ENCODE measurements around the gene NTMT1. TPM values are rescaled to one million over a fixed set of nuclear protein-coding genes. Genes with fewer than 3 reads are reported as not detected.

Gene NTMT1
- total and polyA plus RNA-seq, 8 donors, result 1.7 to 68.4 (median 28.0) TPM

- 32 to 43% (median 35%) methylated on average over 17 to 20 of the region's 20 CpGs for WGBS, 5 donors
- no peak for DNase-seq
- intact Hi-C loops (cut with DNase I; ENCODE audit: low total_unique reads), result loop anchor here (10.0 kb wide), 1 partner anchor 70 kb away; no protein-coding TSS in a partner anchor
- H3K27me3 ChIP-seq, result peaks cover 0 to 8% (median 0%) of the 10 kb centered on the region in 3 donors
- H3K4me3 ChIP-seq, result no peak overlapping the region
- no peaks in the 10 kb centered on the region for H3K36me3 ChIP-seq
- H3K4me1 ChIP-seq, result peaks cover 0 to 14% (median 8%) of the 10 kb centered on the region in 4 donors
- no peaks in the 10 kb centered on the region for H3K9me3 ChIP-seq
- TF ChIP-seq POLR2AphosphoS5 (IDR thresholded peaks at IDR 0.05), result no peak
- TF ChIP-seq POLR2A (IDR thresholded peaks at IDR 0.05), result no peak
- TF ChIP-seq EP300 (IDR thresholded peaks at IDR 0.05), result no peak
- TF ChIP-seq, protein P1, sequence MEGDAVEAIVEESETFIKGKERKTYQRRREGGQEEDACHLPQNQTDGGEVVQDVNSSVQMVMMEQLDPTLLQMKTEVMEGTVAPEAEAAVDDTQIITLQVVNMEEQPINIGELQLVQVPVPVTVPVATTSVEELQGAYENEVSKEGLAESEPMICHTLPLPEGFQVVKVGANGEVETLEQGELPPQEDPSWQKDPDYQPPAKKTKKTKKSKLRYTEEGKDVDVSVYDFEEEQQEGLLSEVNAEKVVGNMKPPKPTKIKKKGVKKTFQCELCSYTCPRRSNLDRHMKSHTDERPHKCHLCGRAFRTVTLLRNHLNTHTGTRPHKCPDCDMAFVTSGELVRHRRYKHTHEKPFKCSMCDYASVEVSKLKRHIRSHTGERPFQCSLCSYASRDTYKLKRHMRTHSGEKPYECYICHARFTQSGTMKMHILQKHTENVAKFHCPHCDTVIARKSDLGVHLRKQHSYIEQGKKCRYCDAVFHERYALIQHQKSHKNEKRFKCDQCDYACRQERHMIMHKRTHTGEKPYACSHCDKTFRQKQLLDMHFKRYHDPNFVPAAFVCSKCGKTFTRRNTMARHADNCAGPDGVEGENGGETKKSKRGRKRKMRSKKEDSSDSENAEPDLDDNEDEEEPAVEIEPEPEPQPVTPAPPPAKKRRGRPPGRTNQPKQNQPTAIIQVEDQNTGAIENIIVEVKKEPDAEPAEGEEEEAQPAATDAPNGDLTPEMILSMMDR (IDR thresholded peaks at IDR 0.05), result no peak
- no peak overlapping the region for H3K27ac ChIP-seq
Measured at GRCh38 chr9:129654554-129655040, 28.6 kb downstream of the NTMT1 start.

GRCh38 chr9:129655154-129655553 is 29.2 kb downstream of the NTMT1 start:
- Histone ChIP-seq H3K27ac (no peak overlapping the region), H3K4me3 (no peak overlapping the region), H3K27me3 (peaks cover 0 to 8% (median 0%) of the 10 kb centered on the region in 3 donors), H3K4me1 (peaks cover 0 to 14% (median 8%) of the 10 kb centered on the region in 4 donors), H3K36me3 (no peaks in the 10 kb centered on the region), H3K9me3 (no peaks in the 10 kb centered on the region)
- WGBS, 5 donors, result 91 to 96% (median 93%) methylated on average over 2 to 7 of the region's 7 CpGs
- DNase-seq, result no peak
- intact Hi-C loops (cut with DNase I; ENCODE audit: low total_unique reads), result loop anchor here (10.0 kb wide), 1 partner anchor 70 kb away; no protein-coding TSS in a partner anchor
- TF ChIP-seq POLR2AphosphoS5 (IDR thresholded peaks at IDR 0.05), result no peak
- no peak for TF ChIP-seq POLR2A (IDR thresholded peaks at IDR 0.05)
- TF ChIP-seq, protein P1 (IDR thresholded peaks at IDR 0.05), result no peak
- no peak for TF ChIP-seq EP300 (IDR thresholded peaks at IDR 0.05)

DNA sequence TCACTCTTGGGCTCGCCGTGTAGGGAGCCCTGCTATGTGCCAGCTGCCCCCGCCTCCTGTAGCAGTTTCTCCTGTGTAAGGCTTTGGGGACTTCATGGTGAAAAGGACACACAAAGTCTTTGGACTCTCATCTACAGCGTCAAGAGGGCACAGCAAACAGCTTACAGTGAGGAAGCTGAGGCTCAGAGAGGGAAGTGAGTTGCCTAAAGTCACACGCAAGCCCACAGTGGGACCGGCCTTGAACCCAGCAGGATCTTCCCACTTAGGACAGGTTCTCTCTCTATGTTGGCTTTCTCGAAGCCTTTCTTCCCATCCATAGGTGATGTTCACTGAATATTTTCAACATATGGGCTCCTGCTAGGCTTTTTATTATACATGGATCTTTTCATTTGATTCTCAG is 29.7 kb downstream of the NTMT1 start:
- intact Hi-C loops (cut with DNase I; ENCODE audit: low total_unique reads), result loop anchor here (10.0 kb wide), 1 partner anchor 69 kb away; no protein-coding TSS in a partner anchor
- Histone ChIP-seq H3K27me3 (peaks cover 0 to 8% (median 0%) of the 10 kb centered on the region in 3 donors), H3K36me3 (no peaks in the 10 kb centered on the region), H3K9me3 (no peaks in the 10 kb centered on the region), H3K4me3 (no peak overlapping the region), H3K4me1 (peaks cover 0 to 14% (median 8%) of the 10 kb centered on the region in 4 donors), H3K27ac (no peak overlapping the region)
- WGBS, 5 donors, result 74 to 93% (median 89%) methylated on average over 5 to 7 of the region's 7 CpGs
- no peak for DNase-seq
- TF ChIP-seq POLR2A (IDR thresholded peaks at IDR 0.05) (no peak), EP300 (IDR thresholded peaks at IDR 0.05) (no peak), POLR2AphosphoS5 (IDR thresholded peaks at IDR 0.05) (no peak)
- TF ChIP-seq, protein P1 (IDR thresholded peaks at IDR 0.05), result no peak

GRCh38 chr9:129656795-129657390 is 30.9 kb downstream of the NTMT1 start:
- peaks cover 0 to 8% (median 0%) of the 10 kb centered on the region in 3 donors for H3K27me3 ChIP-seq
- intact Hi-C loops (cut with DNase I; ENCODE audit: low total_unique reads), result loop anchor here (10.0 kb wide), 1 partner anchor 68 kb away; no protein-coding TSS in a partner anchor
- no peaks in the 10 kb centered on the region for H3K36me3 ChIP-seq
- TF ChIP-seq POLR2AphosphoS5 (IDR thresholded peaks at IDR 0.05) (no peak), POLR2A (IDR thresholded peaks at IDR 0.05) (no peak), EP300 (IDR thresholded peaks at IDR 0.05) (no peak)
- TF ChIP-seq, protein P1 (IDR thresholded peaks at IDR 0.05), result no peak
- WGBS, 5 donors, result 73 to 80% (median 78%) methylated on average over 11 to 12 of the region's 12 CpGs
- no peak overlapping the region for H3K4me3 ChIP-seq
- no peak overlapping the region for H3K27ac ChIP-seq
- no peaks in the 10 kb centered on the region for H3K9me3 ChIP-seq
- peaks cover 0 to 14% (median 8%) of the 10 kb centered on the region in 4 donors for H3K4me1 ChIP-seq
- no peak for DNase-seq
